Measurements from ENCODE around the gene TRMT1.

GRCh38 chr19:13076320-13076719 is 40.2 kb downstream of the TRMT1 start:
- TF ChIP-seq CTCF (conservative IDR thresholded peaks at IDR 0.05; ENCODE audit: low read depth, low read length) (no peak), EZH2 (IDR thresholded peaks at IDR 0.05; ENCODE audit: borderline replicate concordance, low read depth, low read length, poor library complexity, severe bottlenecking) (no peak)
